OCI-LY3 (cell line): ENCODE data around the gene GPD2.

Source experiments
- EZH2phosphoT487 ChIP-seq: fragments of 200-600 bp; shearing (Covaris generic); IDR thresholded peaks from 2 replicates; pipeline ENCODE4 v1.6.1; 2018; ENCODE audit warnings: antibody characterized with exemption, mixed run types, low read depth
- TF ChIP-seq, protein P1 (sequence below): fragments of 200-600, 300-600 bp; sonication (generic); IDR thresholded peaks from 2 replicates; pipeline ENCODE4 v1.5.1; 2014; ENCODE audit warnings: antibody characterized with exemption, low read length, low read depth

DNA sequence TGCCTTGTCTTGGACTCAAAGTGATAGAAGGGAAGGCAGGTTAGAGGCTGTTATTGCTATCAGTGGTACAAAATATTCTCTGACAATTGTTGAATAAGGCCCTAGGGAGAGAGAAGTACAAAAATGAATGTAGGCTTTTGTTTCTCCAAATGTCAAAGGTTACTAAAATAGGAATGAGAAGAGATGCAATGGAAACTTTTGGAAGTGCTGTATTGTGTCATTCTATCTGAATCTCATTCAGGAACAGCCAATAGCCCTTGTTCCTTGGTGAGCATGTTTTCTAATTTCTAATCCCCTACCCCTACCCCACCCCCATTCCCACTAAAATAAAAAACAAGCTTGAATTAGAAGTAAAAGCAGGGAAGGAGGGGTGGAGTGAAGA lies 166.4 kb downstream of the GPD2 start:
- TF ChIP-seq, protein P1, sequence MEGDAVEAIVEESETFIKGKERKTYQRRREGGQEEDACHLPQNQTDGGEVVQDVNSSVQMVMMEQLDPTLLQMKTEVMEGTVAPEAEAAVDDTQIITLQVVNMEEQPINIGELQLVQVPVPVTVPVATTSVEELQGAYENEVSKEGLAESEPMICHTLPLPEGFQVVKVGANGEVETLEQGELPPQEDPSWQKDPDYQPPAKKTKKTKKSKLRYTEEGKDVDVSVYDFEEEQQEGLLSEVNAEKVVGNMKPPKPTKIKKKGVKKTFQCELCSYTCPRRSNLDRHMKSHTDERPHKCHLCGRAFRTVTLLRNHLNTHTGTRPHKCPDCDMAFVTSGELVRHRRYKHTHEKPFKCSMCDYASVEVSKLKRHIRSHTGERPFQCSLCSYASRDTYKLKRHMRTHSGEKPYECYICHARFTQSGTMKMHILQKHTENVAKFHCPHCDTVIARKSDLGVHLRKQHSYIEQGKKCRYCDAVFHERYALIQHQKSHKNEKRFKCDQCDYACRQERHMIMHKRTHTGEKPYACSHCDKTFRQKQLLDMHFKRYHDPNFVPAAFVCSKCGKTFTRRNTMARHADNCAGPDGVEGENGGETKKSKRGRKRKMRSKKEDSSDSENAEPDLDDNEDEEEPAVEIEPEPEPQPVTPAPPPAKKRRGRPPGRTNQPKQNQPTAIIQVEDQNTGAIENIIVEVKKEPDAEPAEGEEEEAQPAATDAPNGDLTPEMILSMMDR, result no peak
- TF ChIP-seq EZH2phosphoT487, result no peak
